IMR-90 (cell line): ENCODE results near the gene HTR1D. TPM values are rescaled to one million over a fixed set of nuclear protein-coding genes. Genes with fewer than 3 reads are reported as not detected.

Experiments
- ATAC-seq: fragments of 200-7000 bp; cut with Tn5 transposase; 2 replicates; pipeline ENCODE4 v1.9.1; 2020; ENCODE audit warnings: low read depth, mild to moderate bottlenecking, moderate library complexity
- BruUV-seq: library from RNA; stranded (reverse); fragments of 400-500 nt; replicated peaks from 2 replicates; lab custom pipeline; 2021; lab: Mats Ljungman, UMichigan
- CTCF ChIA-PET: fragments of 300-600 bp; formaldehyde crosslinking; extraction: SDS; loops from one replicate; lab custom pipeline; 2021; ENCODE audit warnings: antibody characterized with exemption; lab: Yijun Ruan, JAX
- POLR2A ChIA-PET: fragments of 300-600 bp; sonication (Branson Sonifier 250); formaldehyde crosslinking; loops from one replicate; lab custom pipeline; 2022; ENCODE audit warnings: antibody characterized with exemption; ENCODE audit not compliant: unreplicated experiment; lab: Charles Lee
- DNase-seq: peaks from one replicate; pipeline ENCODE4 v3.0.0; 2013
- H2AFZ ChIP-seq: replicated peaks from 2 replicates; pipeline ENCODE3; 2013; ENCODE audit warnings: low read length, mild to moderate bottlenecking; ENCODE audit not compliant: poor library complexity
- H2AK5ac ChIP-seq: 2 replicates; pipeline ENCODE4 v1.6.1; 2013; ENCODE audit warnings: low read depth, low read length, inconsistent platforms
- H2AK9ac ChIP-seq: replicated peaks from 2 replicates; pipeline ENCODE3; 2013; ENCODE audit warnings: mild to moderate bottlenecking, low read depth, low read length, moderate library complexity; ENCODE audit not compliant: poor library complexity
- H2BK120ac ChIP-seq: 2 replicates; pipeline ENCODE4 v1.6.1; 2013; ENCODE audit warnings: low read depth, low read length, inconsistent platforms
- H2BK15ac ChIP-seq: 3 replicates; pipeline ENCODE4 v1.6.1; 2013; ENCODE audit warnings: low read depth, low read length, inconsistent platforms
- H2BK20ac ChIP-seq: 2 replicates; pipeline ENCODE4 v1.6.1; 2013; ENCODE audit warnings: low read depth, mild to moderate bottlenecking, inconsistent platforms, low read length, moderate library complexity
- H2BK5ac ChIP-seq: 2 replicates; pipeline ENCODE4 v1.6.1; 2013; ENCODE audit warnings: mild to moderate bottlenecking, low read depth, low read length, inconsistent platforms; ENCODE audit not compliant: poor library complexity, severe bottlenecking
- H3K14ac ChIP-seq: replicated peaks from 2 replicates; pipeline ENCODE4 v1.6.1; 2013; ENCODE audit warnings: low read depth, low read length, inconsistent platforms
- H3K18ac ChIP-seq: 2 replicates; pipeline ENCODE4 v1.6.1; 2013; ENCODE audit warnings: low read depth, low read length, control low read depth
- H3K23ac ChIP-seq: 2 replicates; pipeline ENCODE4 v1.6.1; 2013; ENCODE audit warnings: low read depth, low read length, inconsistent platforms
- H3K27ac ChIP-seq: 2 replicates; pipeline ENCODE4 v1.5.1; 2013; ENCODE audit warnings: mild to moderate bottlenecking, control low read depth, low read length; ENCODE audit not compliant: insufficient read depth
- H3K27me3 ChIP-seq: 2 replicates; pipeline ENCODE4 v1.6.1; 2013; ENCODE audit warnings: low read length; ENCODE audit not compliant: control insufficient read depth, insufficient read depth
- H3K36me3 ChIP-seq: 2 replicates; pipeline ENCODE4 v1.6.1; 2013; ENCODE audit warnings: low read length, mixed read lengths; ENCODE audit not compliant: control insufficient read depth, insufficient read depth
- H3K4ac ChIP-seq: 2 replicates; pipeline ENCODE4 v1.6.1; 2013; ENCODE audit warnings: low read depth, low read length, inconsistent platforms
- H3K4me1 ChIP-seq: 2 replicates; pipeline ENCODE4 v1.6.1; 2013; ENCODE audit warnings: low read length, mixed read lengths; ENCODE audit not compliant: control insufficient read depth, insufficient read depth
- H3K4me2 ChIP-seq: 2 replicates; pipeline ENCODE4 v1.6.1; 2013; ENCODE audit warnings: low read depth, mild to moderate bottlenecking, control low read depth, low read length, moderate library complexity
- H3K4me3 ChIP-seq: 2 replicates; pipeline ENCODE4 v1.5.1; 2013; ENCODE audit warnings: low read depth, mild to moderate bottlenecking, control low read depth, low read length, moderate library complexity; ENCODE audit not compliant: insufficient read depth
- H3K56ac ChIP-seq: 2 replicates; pipeline ENCODE4 v1.6.1; 2013; ENCODE audit warnings: low read length, inconsistent platforms; ENCODE audit not compliant: insufficient read depth; ENCODE audit errors: extremely low read depth
- H3K79me1 ChIP-seq, 2 experiments: 2 replicates each; pipeline ENCODE4 v1.6.1; 2013; ENCODE audit warnings: low read length in 2 of 2, inconsistent platforms in 1 of 2, low read depth in 1 of 2
- H3K9ac ChIP-seq: 2 replicates; pipeline ENCODE4 v1.6.1; 2013; ENCODE audit warnings: low read depth, low read length, control low read depth
- H3K9me1 ChIP-seq: 2 replicates; pipeline ENCODE4 v1.6.1; 2013; ENCODE audit warnings: low read length, inconsistent platforms; ENCODE audit not compliant: insufficient read depth
- H3K9me3 ChIP-seq: 2 replicates; pipeline ENCODE4 v1.6.1; 2013; ENCODE audit warnings: low read length; ENCODE audit not compliant: control insufficient read depth, insufficient read depth
- H4K20me1 ChIP-seq: 2 replicates; pipeline ENCODE4 v1.6.1; 2013; ENCODE audit warnings: low read length, inconsistent platforms; ENCODE audit not compliant: insufficient read depth
- H4K5ac ChIP-seq: 2 replicates; pipeline ENCODE4 v1.6.1; 2013; ENCODE audit warnings: mild to moderate bottlenecking, low read depth, low read length, control low read depth
- H4K8ac ChIP-seq, 2 experiments: 2 replicates each; pipeline ENCODE4 v1.6.1; 2013; ENCODE audit warnings: low read depth in 2 of 2, low read length in 2 of 2, control low read depth in 1 of 2, inconsistent platforms in 1 of 2
- H4K91ac ChIP-seq: 2 replicates; pipeline ENCODE4 v1.6.1; 2013; ENCODE audit warnings: low read depth, low read length, inconsistent platforms; ENCODE audit not compliant: insufficient read depth
- BHLHE40 ChIP-seq: fragments of 150-350 bp; IDR thresholded peaks from 2 replicates; pipeline ENCODE4 v1.6.1; 2016; ENCODE audit warnings: mild to moderate bottlenecking, low read depth, low read length
- MXI1 ChIP-seq: IDR thresholded peaks from 2 replicates; pipeline ENCODE4 v1.6.1; 2012; ENCODE audit warnings: low read depth, mild to moderate bottlenecking, low read length, moderate library complexity, borderline replicate concordance
- NFE2L2 ChIP-seq: fragments of 150-350 bp; IDR thresholded peaks from 2 replicates; pipeline ENCODE4 v1.6.1; 2016; ENCODE audit warnings: low read depth, mild to moderate bottlenecking, low read length
- RAD21 ChIP-seq: IDR thresholded peaks from 2 replicates; pipeline ENCODE4 v1.6.1; 2012; ENCODE audit warnings: low read length, improper control_type of control experiment
- RCOR1 ChIP-seq: IDR thresholded peaks from 2 replicates; pipeline ENCODE4 v1.6.1; 2012; ENCODE audit warnings: mild to moderate bottlenecking, low read length, improper control_type of control experiment; ENCODE audit not compliant: insufficient replicate concordance
- WGBS, 2 experiments: methylation state at CpG; one replicate each; pipeline versions ENCODE4 v1.1.5 to v1.1.7; 2013; ENCODE audit warnings: missing lambda C conversion rate in 2 of 2; ENCODE audit not compliant: insufficient read length in 1 of 2; ENCODE audit errors: extremely low coverage in 2 of 2; 5-methylcytosine and 5-hydroxymethylcytosine counted together
- dilution Hi-C: fragments of 300-500 bp; cut with HindIII; formaldehyde crosslinking; loops from one replicate; pipeline ENCODE4 v1.14.3; 2018; ENCODE audit warnings: low sequenced_read_pairs; ENCODE audit not compliant: unreplicated experiment
- in situ Hi-C: fragments of 300-500 bp; cut with MboI; formaldehyde crosslinking; loops from 3 replicates; pipeline ENCODE4 v1.14.3; 2019; ENCODE audit warnings: low sequenced_read_pairs, inconsistent platforms, mixed read lengths
- intact Hi-C: fragments of 100-400 bp; cut with micrococcal nuclease; formaldehyde crosslinking; loops from 2 replicates; pipeline ENCODE4 v1.10.0; 2022
- polyA plus RNA-seq, 3 experiments: library from polyadenylated mRNA; depleted of rRNA; stranded (reverse); fragments of >200 nt; gene quantifications; 2 replicates each; pipeline ENCODE4 v1.2.3, GENCODE V29; 2012; ENCODE audit warnings: low replicate concordance in 1 of 3
- total RNA-seq: library from RNA; depleted of rRNA; stranded (reverse); fragments of >200 nt; gene quantifications from 2 replicates; pipeline ENCODE4 v1.2.3, GENCODE V29; 2012
- TF ChIP-seq, protein P1 (sequence below): conservative IDR thresholded peaks from 2 replicates; pipeline ENCODE4 v1.5.1; 2012; ENCODE audit warnings: mild to moderate bottlenecking, low read depth, low read length, improper control_type of control experiment

HTR1D gene
- total and polyA plus RNA-seq, 2 of the 4 experiments (the other 2 are of a cell fraction), result 0.03 to 0.18 TPM

DNA sequence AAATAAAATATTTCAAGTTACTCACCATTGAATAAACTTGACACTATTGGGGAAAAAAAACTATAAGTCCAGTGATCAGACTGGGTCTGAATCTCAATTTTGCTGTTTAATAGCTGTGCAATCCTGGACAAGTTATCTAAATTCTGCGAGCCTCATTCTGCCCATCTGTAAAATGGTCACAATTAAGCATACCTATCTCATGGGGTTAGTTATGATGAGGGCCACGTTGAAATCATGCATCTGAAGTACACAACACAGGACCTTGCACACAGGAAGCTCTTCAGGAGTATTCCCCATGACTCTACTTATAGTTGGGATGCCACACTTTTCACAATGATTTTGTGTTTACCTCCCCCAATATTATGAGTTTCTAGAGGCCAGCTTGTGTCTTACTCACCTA lies 3.8 kb upstream of the HTR1D start:
- H3K4ac ChIP-seq, result no peak overlapping the region
- no CpG with 5 or more reads among the region's 2 CpGs for WGBS, 2 experiments
- BruUV-seq, result no TSS peak
- H2AFZ ChIP-seq, result no peak overlapping the region
- DNase-seq (no peak), ATAC-seq (no peak)
- H3K18ac ChIP-seq, result no peak overlapping the region
- H3K79me1 ChIP-seq, result no peaks in the 10 kb centered on the region
- H3K36me3 ChIP-seq, result no peaks in the 10 kb centered on the region
- no peaks in the 10 kb centered on the region for H4K20me1 ChIP-seq
- H2BK20ac ChIP-seq, result no peak overlapping the region
- H4K91ac ChIP-seq, result no peak overlapping the region
- intact Hi-C loops (loop anchor here (5.0 kb wide), 1 partner anchor 41 kb away; no protein-coding TSS in a partner anchor), dilution Hi-C loops (no loop called here), in situ Hi-C loops (no loop called here)
- no peaks in the 10 kb centered on the region for H3K9me3 ChIP-seq
- no peak overlapping the region for H2BK120ac ChIP-seq
- no peak overlapping the region for H3K27ac ChIP-seq
- H3K14ac ChIP-seq, result no peak overlapping the region
- H4K5ac ChIP-seq, result no peak overlapping the region
- H3K4me2 ChIP-seq, result no peak overlapping the region
- no peak overlapping the region for H2BK15ac ChIP-seq
- H3K4me1 ChIP-seq, result peaks cover 2% of the 10 kb centered on the region; the same call in 1 of the 2 replicates
- no peak overlapping the region for H2AK5ac ChIP-seq
- H3K23ac ChIP-seq, result no peak overlapping the region
- H4K8ac ChIP-seq, result no peak overlapping the region
- no peaks in the 10 kb centered on the region for H3K9me1 ChIP-seq
- H2AK9ac ChIP-seq, result no peak overlapping the region
- POLR2A ChIA-PET, result no interaction called here
- CTCF ChIA-PET, result no interaction called here
- H2BK5ac ChIP-seq, result no peak overlapping the region
- H3K56ac ChIP-seq, result no peak overlapping the region
- peaks cover 48% of the 10 kb centered on the region for H3K27me3 ChIP-seq
- no peak for TF ChIP-seq NFE2L2
- TF ChIP-seq, protein P1, sequence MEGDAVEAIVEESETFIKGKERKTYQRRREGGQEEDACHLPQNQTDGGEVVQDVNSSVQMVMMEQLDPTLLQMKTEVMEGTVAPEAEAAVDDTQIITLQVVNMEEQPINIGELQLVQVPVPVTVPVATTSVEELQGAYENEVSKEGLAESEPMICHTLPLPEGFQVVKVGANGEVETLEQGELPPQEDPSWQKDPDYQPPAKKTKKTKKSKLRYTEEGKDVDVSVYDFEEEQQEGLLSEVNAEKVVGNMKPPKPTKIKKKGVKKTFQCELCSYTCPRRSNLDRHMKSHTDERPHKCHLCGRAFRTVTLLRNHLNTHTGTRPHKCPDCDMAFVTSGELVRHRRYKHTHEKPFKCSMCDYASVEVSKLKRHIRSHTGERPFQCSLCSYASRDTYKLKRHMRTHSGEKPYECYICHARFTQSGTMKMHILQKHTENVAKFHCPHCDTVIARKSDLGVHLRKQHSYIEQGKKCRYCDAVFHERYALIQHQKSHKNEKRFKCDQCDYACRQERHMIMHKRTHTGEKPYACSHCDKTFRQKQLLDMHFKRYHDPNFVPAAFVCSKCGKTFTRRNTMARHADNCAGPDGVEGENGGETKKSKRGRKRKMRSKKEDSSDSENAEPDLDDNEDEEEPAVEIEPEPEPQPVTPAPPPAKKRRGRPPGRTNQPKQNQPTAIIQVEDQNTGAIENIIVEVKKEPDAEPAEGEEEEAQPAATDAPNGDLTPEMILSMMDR, result no peak
- no peak for TF ChIP-seq MXI1
- no peak for TF ChIP-seq BHLHE40
- no peak for TF ChIP-seq RAD21
- TF ChIP-seq RCOR1, result no peak
- no peak overlapping the region for H3K4me3 ChIP-seq
- H3K9ac ChIP-seq, result no peak overlapping the region
